ENCODE results near the gene SNAPC5. TPM values are rescaled to one million over a fixed set of nuclear protein-coding genes. Genes with fewer than 3 reads are reported as not detected.

Gene SNAPC5
- total and polyA plus RNA-seq, 2 of the 13 experiments (the other 11 are each of a cell fraction or from before 2014, with no cell fraction given), result 14.8 to 36.2 TPM

- 0 out of 2 replicates have a peak, but pooled peaks have one; percentile 12 for TF ChIP-seq NCOR1 (IDR thresholded peaks at IDR 0.05; ENCODE audit: borderline replicate concordance, low read length)
- no peak for TF ChIP-seq CHCHD3 (CRISPR knock-in tag; IDR thresholded peaks at IDR 0.05)
- no peak for TF ChIP-seq ZNF704 (CRISPR knock-in tag; IDR thresholded peaks at IDR 0.05; ENCODE audit: borderline replicate concordance)
- TF ChIP-seq U2AF1 (optimal IDR thresholded peaks at IDR 0.05; ENCODE audit: low read depth, low read length), result no peak
- no peak for TF ChIP-seq GMEB1 (CRISPR knock-in tag; IDR thresholded peaks at IDR 0.05; ENCODE audit: borderline replicate concordance)
- TF ChIP-seq, protein P1, sequence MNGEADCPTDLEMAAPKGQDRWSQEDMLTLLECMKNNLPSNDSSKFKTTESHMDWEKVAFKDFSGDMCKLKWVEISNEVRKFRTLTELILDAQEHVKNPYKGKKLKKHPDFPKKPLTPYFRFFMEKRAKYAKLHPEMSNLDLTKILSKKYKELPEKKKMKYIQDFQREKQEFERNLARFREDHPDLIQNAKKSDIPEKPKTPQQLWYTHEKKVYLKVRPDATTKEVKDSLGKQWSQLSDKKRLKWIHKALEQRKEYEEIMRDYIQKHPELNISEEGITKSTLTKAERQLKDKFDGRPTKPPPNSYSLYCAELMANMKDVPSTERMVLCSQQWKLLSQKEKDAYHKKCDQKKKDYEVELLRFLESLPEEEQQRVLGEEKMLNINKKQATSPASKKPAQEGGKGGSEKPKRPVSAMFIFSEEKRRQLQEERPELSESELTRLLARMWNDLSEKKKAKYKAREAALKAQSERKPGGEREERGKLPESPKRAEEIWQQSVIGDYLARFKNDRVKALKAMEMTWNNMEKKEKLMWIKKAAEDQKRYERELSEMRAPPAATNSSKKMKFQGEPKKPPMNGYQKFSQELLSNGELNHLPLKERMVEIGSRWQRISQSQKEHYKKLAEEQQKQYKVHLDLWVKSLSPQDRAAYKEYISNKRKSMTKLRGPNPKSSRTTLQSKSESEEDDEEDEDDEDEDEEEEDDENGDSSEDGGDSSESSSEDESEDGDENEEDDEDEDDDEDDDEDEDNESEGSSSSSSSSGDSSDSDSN (CRISPR knock-in tag; IDR thresholded peaks at IDR 0.05), result no peak
- no peak for TF ChIP-seq NONO (IDR thresholded peaks at IDR 0.05)
- TF ChIP-seq NONO (CRISPR knock-in tag; conservative IDR thresholded peaks at IDR 0.05), result no peak
- TF ChIP-seq ZNF749 (CRISPR knock-in tag; IDR thresholded peaks at IDR 0.05; ENCODE audit: borderline replicate concordance), result no peak
- TF ChIP-seq ZNF441 (CRISPR knock-in tag; IDR thresholded peaks at IDR 0.05; ENCODE audit: borderline replicate concordance), result no peak
- no peak for TF ChIP-seq ZNF780A (CRISPR knock-in tag; IDR thresholded peaks at IDR 0.05)
- no peak for TF ChIP-seq ZNF724P (CRISPR knock-in tag; IDR thresholded peaks at IDR 0.05; ENCODE audit: borderline replicate concordance)
- TF ChIP-seq ZNF143 (CRISPR knock-in tag; IDR thresholded peaks at IDR 0.05), result no peak
- TF ChIP-seq MXD4 (CRISPR knock-in tag; IDR thresholded peaks at IDR 0.05), result no peak
- 0 out of 2 replicates have a peak, but pooled peaks have one; percentile 74 for TF ChIP-seq ZSCAN9 (CRISPR knock-in tag; IDR thresholded peaks at IDR 0.05; ENCODE audit: borderline replicate concordance)
- TF ChIP-seq, protein P2, sequence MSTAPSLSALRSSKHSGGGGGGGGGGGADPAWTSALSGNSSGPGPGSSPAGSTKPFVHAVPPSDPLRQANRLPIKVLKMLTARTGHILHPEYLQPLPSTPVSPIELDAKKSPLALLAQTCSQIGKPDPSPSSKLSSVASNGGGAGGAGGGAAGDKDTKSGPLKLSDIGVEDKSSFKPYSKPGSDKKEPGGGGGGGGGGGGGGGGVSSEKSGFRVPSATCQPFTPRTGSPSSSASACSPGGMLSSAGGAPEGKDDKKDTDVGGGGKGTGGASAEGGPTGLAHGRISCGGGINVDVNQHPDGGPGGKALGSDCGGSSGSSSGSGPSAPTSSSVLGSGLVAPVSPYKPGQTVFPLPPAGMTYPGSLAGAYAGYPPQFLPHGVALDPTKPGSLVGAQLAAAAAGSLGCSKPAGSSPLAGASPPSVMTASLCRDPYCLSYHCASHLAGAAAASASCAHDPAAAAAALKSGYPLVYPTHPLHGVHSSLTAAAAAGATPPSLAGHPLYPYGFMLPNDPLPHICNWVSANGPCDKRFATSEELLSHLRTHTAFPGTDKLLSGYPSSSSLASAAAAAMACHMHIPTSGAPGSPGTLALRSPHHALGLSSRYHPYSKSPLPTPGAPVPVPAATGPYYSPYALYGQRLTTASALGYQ (CRISPR knock-in tag; IDR thresholded peaks at IDR 0.05), result no peak
- TF ChIP-seq ADNP (CRISPR knock-in tag; IDR thresholded peaks at IDR 0.05), result no peak
- no peak for TF ChIP-seq SOX13 (IDR thresholded peaks at IDR 0.05)
- TF ChIP-seq SOX13 (CRISPR knock-in tag; conservative IDR thresholded peaks at IDR 0.05 in 1 of 2, IDR thresholded peaks at IDR 0.05 in 1 of 2), result peak in 1 of 2 experiments; percentile 50; a peak in 2 of 4 replicates
- TF ChIP-seq HMG20B (CRISPR knock-in tag; conservative IDR thresholded peaks at IDR 0.05), result no peak
- no peak for TF ChIP-seq ZNF775 (CRISPR knock-in tag; IDR thresholded peaks at IDR 0.05; ENCODE audit: borderline replicate concordance)
Observed at GRCh38 chr15:66452971-66453580, 44.5 kb downstream of the SNAPC5 start (continued).

Data from HepG2 (cell line).